Stimulated activated CD4-positive, alpha-beta T cell treated with anti-CD3 and anti-CD28 coated beads, Interleukin-15, amount 100 ng/mL, for 1 hour (primary cell): Measurements from ENCODE around the gene FIGNL2.
"Not testable (repeated sequence)": the region's sequence is repeated elsewhere in the genome, so short reads cannot be mapped to it uniquely, and the experiment has no call there.

Experiments used
- DNase-seq, 2 donors: peaks; one replicate each; pipeline ENCODE4 v3.0.0-alpha.2; 2020; ENCODE audit warnings: low read depth in 1 of 2, low spot score in 1 of 2

FIGNL2 gene

GRCh38 chr12:51819736-51820525 is 28.6 kb downstream of the FIGNL2 start:
- DNase-seq, result no peak

DNA sequence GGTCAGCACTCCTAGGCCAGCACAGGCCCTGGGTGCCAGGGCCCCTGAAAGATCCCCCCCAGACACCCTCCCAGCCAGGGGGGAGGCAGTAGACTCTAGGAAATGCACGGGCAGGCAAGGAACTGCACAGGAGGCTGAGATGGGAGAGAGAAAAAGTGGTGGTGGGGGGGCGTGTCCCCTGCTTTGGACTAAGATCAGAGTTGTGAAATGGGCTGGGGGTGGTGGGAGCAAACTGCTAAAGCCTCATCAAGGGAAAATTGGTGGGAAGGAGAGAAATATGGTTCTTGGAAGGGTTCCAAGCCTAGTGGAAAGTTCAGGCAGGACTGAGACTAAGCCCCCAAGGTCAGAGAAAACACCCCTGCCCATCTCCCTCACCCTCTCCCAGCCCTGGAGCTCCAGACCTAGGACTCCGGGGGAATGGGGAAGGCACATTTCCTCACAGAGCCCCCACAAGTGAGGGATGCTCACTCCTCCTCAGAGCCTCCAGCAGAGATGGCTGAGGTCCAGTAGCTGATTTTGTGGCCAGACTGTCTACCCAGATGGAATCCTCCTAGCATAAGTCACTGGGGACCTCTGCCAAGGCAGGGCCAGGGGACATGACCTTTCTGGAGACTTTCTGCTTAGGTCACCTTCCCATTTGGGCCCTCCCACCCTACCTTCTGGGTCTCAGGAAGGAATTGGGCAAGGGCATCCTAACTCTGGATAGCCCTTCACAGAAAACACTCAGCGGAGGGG is 29.8 kb downstream of the FIGNL2 start:
- no peak for DNase-seq

- no peak for DNase-seq
Measured at GRCh38 chr12:51818086-51818485, 30.4 kb downstream of the FIGNL2 start.

DNA sequence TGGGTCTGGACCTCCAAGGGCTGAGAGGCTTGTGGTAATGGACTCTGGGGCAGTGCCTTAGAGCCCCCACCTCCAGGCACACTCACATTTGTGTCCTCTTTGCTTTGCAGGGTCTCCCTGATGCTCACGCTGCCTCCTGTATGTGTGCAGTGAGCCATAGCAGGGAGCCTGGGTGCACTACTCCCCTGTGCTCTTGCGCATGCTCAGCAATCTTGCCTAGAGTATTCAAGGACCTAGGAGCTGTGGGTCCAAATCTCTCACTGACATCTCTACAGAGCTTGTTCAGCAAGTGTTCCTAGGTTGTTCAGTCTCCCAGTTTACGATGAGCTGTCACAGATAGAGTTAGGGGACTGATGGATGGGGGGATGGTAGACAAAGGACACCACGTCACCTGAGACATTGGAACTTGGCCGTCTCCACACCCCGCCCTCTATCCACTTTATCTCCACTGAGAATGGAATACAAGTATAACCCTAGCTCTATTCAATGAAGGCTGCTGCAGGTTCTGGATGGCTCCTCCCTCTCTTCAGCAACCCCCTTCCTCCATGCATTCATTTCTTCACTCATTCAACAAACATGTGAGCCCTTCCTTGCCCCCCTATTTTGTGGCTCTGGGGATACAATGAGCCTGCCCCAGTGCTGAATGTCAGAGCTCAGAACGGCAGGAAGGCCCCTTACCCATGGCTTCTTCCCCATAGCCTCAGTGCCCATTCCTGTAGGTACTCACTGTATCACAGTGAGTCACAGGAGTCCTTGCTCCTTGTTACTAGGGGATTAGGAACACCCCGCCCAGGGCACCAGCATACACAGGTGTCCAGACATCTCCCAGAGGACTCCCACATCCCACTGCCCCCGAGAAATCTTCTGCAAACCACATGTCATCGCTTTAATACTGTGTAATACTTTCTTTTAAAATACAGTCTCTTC is 31.2 kb downstream of the FIGNL2 start:
- no peak for DNase-seq

- DNase-seq, result no peak
Measured at GRCh38 chr12:51815571-51815970, 32.9 kb downstream of the FIGNL2 start.

- peak; percentile 35 to 59 for DNase-seq
Measured at GRCh38 chr12:51814311-51815088, 34.0 kb downstream of the FIGNL2 start.

DNA sequence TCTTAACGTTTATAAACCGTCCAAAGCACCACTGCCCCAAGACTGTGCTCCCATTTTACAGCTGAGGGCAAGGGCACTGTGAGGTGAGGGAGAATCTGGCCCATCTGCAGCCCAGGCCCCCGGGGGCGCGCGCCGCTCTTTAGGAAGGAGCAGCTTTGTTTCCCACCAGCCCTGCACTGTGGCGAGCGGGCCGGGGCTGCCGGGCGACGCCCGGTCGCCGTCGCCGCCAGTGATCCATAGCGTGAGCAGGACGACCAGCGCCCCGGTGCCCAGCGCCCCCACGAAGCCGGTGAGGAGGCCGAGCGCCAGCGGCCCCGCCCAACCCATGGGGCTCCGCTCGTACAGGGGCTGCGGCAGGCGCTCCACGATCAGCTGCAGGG is 34.6 kb downstream of the FIGNL2 start:
- DNase-seq, result no peak

DNA sequence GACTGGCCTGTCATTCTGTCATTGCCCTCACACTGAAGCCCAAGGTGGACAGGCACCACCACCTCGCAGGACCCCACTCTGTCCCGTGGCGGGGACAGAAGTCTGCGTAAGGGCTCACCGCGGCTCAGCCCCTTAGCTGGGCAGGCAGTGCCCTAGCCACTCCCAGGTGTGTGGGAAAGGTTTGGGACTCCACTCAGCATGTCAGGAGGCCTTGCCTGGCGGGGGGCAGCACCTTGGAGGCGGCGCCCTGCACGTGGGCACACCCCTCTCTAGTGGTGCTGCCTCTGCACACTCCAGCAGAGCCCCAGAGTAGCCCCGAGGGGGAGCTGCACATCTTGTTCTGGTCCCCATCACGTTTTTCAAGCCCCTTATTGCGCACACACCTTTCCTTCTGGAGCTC is 35.6 kb downstream of the FIGNL2 start:
- DNase-seq, result no peak

- no peak for DNase-seq
Measured at GRCh38 chr12:51811203-51812202, 37.0 kb downstream of the FIGNL2 start.

DNA sequence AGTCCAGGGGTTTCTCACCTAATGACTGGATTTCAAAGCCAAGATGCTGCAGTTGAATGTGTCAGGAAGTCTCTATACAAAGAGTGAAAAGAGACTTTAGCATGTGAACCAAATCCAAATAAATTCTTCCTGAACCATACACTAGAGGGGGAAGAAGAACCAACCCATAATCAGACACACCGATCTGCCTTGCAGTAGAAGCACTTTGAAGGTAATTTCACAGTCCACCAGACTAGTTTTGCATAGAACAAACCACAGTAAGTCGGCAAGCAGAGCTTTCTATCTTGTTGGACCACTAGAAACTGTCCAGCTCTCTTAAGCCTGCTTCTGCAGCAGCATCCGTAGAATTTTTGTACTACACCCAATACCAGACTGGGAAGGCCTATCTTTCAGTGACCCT is 39.3 kb downstream of the FIGNL2 start:
- no peak for DNase-seq

DNA sequence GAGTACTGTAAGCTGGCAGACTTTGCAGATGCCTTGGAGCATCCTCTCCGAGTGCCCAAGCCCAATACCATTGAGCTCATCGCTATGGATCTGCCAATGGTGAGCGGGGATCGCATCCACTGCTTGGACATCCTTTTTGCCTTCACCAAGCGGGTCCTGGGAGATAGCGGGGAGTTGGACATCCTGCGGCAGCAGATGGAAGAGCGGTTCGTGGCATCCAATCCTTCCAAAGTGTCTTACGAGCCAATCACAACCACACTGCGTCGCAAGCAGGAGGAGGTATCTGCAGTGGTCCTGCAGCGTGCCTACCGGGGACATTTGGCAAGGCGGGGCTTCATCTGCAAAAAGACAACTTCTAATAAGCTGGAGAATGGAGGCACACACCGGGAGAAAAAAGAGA is 41.6 kb downstream of the FIGNL2 start:
- DNase-seq, result no peak

DNA sequence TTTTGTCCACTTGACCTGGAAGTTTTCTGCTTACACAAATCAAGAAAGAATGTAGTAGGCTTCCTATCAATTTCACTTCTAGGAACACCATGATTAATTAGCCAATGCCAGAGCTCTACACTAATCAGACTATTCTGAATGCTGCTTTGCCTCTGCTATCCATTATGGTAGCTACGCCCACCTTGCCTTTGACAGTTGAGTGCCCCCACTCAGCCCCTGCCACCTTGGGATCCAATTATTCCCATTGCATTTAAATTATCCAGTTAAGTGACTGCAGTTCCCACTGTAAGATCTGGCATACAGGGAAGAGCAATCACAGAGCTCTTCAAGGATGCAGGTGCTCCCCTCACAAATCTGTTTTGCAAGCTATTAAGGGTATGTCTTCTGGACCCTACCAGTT is 47.5 kb downstream of the FIGNL2 start:
- no peak for DNase-seq

- no peak for DNase-seq
Measured at GRCh38 chr12:51798501-51798900, 50.0 kb downstream of the FIGNL2 start.

DNA sequence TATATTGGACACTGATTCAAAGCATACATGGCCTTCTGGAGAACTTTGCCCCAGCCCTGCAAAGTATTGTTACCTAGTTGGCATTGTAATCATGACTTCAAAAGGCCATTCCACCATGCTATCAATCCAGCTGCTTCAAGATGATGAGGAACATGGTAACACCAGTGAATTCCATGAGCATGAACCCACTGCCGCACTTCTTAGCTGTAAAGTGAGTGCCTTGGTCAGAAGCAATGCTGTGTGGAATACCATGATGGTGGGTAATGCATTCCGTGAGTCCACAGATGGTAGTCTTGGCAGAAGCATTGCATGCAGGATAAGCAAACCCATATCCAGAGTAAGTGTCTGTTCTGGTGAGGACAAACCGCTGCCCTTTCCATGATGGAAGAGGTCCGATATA is 50.5 kb downstream of the FIGNL2 start:
- DNase-seq, result not testable (repeated sequence)

DNA sequence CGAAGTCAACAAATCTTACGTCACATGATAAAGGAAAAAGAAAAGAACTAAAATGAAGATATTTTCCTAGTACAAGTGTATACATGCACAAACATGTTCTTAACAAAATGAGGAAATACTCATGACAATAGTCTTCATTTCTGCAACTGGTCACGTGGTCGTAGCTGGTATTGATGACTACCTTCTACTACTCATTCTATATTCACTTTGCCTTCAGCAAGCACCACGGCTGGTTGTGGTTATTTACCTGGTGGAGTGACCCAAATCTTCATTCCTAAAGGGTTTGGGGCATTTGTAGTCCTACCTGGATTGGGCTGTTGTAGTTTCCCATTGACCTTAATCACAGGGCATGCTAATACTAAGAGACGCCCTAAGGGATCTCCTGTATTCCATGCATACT is 51.2 kb downstream of the FIGNL2 start:
- no peak for DNase-seq

- DNase-seq, result no peak
Measured at GRCh38 chr12:51793201-51793600, 55.3 kb downstream of the FIGNL2 start.

DNA sequence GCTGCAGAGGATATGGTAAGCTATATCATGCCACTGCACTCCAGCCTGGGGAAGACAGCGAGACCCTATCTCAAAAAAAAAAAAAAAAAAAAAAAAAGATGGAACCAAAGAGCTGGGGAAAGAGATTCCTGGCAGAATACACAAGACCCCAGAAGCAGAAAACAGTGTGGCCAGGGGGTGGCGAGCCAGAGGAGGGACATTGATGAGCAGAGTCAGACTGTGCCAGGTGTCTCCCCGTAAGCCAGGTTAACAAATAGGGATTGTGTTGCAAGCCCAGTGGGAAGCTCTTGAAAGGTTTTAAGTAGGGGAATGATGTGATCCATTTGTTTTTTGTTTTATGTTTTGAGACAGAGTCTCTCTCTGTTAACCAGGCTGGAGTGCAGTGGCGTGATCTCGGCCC is 56.1 kb downstream of the FIGNL2 start:
- DNase-seq, result no peak

DNA sequence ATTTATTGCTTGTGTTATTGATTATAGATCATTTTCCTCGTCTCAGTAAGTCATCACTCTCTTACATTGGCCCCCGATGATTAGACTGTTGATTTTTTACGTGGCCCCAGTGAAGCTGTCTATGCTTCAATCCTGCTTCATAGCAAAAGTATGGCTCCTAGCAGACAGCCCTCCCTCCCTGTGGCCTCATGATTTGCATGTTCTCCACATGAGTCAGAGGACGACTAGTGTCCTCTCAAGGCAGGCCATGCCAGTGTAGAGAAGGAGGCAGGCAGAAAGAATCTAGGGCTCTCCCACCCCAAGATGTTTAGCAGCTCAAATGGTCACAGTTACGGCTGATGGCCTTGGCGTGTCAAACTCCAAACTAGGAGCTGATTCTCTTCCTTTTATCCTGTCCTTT is 59.6 kb downstream of the FIGNL2 start:
- no peak for DNase-seq

DNA sequence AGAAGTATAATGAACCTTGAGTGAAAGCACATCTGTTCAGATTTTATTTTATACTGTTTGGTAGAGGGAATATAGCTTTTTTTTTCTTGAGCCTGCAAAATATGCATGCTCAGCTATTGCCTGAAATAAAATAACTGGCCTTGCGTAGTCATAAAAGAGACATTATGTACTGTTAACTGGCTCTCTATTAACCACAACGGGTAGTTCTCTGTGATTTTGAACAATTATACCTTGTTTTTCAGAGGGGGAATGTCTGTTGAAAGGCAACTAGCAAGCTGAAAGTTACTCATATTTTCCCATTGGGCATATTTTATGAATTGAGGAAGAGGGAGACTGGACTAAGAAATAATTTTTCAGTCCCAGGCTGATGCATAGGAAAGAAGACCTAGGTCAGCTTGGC is 62.6 kb downstream of the FIGNL2 start:
- no peak for DNase-seq

DNA sequence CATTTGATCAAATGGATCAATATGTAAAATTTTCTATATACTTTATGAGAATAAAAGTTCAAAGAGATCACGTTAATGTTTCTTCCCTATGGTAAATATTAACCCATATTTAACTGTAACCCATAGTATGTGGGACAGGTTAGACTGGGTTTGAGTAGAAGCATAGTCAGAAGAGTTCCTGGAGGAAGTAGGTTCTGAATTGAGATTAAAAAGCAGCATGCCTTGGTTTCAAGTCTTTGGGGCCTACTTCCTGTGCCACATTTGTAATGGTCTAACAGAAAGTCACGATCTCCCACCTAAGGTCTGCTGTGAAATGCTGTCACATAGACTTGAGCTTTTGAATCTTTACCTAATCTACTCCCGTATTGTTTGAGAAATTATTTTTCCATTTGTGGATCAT is 63.8 kb downstream of the FIGNL2 start:
- no peak for DNase-seq
